ENCODE measurements around the gene GPR45.

Gene GPR45

DNA sequence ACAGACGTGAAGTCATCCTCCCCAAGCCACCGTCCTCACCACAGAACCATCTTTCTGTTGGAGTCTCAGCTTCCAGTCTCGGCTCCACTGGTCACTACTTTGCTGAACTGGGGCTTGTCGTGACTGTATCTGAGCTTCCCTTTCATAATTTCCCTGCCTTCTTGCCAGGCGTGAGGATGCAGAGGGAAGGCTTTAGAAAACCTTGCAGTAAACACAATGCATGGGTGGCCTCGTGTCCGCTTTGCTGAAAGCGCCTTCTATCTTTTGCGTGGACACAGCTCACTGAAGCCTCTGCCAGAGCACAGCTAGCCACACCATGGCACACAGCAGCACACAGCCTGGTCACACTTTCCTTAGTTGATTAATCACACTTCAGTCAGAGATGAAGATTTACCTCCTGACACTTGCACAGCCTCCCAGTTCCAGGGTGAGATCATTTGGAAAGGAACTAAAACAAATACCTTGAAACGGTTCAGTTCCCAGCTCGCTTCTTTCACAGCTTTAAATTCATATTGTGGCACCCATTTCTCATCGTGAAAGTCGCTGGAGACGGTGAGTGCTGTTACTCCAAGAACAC lies 2.8 kb upstream of the GPR45 start:
- no peak for DNase-seq (ENCODE audit: extremely low read depth, insufficient read length)
- Histone ChIP-seq H3K4me3 (replicated peaks; ENCODE audit: low read depth, low read length) (no peak overlapping the region), H3K27me3 (replicated peaks; ENCODE audit: control insufficient read depth, insufficient read depth, low read length) (no peaks in the 10 kb centered on the region), H3K36me3 (ENCODE audit: control insufficient read depth, insufficient read depth, low read length) (no peaks in the 10 kb centered on the region)
- TF ChIP-seq, protein P1, sequence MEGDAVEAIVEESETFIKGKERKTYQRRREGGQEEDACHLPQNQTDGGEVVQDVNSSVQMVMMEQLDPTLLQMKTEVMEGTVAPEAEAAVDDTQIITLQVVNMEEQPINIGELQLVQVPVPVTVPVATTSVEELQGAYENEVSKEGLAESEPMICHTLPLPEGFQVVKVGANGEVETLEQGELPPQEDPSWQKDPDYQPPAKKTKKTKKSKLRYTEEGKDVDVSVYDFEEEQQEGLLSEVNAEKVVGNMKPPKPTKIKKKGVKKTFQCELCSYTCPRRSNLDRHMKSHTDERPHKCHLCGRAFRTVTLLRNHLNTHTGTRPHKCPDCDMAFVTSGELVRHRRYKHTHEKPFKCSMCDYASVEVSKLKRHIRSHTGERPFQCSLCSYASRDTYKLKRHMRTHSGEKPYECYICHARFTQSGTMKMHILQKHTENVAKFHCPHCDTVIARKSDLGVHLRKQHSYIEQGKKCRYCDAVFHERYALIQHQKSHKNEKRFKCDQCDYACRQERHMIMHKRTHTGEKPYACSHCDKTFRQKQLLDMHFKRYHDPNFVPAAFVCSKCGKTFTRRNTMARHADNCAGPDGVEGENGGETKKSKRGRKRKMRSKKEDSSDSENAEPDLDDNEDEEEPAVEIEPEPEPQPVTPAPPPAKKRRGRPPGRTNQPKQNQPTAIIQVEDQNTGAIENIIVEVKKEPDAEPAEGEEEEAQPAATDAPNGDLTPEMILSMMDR (IDR thresholded peaks at IDR 0.05; ENCODE audit: insufficient read depth, low read length, poor library complexity, severe bottlenecking) = no peak

DNA sequence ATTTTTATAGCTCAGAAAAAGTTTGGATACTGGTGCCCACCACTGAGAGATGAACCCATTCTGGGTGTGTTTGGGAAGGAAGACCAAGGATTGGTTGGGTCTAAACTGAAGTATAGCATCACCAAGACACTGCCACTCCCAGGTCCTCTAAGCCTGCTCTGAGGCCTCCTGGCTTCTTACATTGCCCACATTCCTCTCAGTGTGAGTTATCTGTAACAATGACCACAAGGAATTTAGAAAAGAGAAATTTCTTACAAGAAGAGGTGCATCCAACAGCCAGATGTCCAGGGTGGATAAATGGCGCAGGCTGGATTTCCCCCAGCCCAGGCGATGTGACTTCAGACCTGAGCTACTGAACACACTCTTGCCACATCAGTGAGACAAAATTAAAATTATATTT lies 1.6 kb upstream of the GPR45 start:
- H3K4me3 ChIP-seq (replicated peaks; ENCODE audit: low read depth, low read length) = no peak overlapping the region
- H3K27me3 ChIP-seq (replicated peaks; ENCODE audit: control insufficient read depth, insufficient read depth, low read length) = no peaks in the 10 kb centered on the region
- no peak for DNase-seq (ENCODE audit: extremely low read depth, insufficient read length)
- no peaks in the 10 kb centered on the region for H3K36me3 ChIP-seq (ENCODE audit: control insufficient read depth, insufficient read depth, low read length)
- TF ChIP-seq, protein P1 (IDR thresholded peaks at IDR 0.05; ENCODE audit: insufficient read depth, low read length, poor library complexity, severe bottlenecking) = no peak

DNA sequence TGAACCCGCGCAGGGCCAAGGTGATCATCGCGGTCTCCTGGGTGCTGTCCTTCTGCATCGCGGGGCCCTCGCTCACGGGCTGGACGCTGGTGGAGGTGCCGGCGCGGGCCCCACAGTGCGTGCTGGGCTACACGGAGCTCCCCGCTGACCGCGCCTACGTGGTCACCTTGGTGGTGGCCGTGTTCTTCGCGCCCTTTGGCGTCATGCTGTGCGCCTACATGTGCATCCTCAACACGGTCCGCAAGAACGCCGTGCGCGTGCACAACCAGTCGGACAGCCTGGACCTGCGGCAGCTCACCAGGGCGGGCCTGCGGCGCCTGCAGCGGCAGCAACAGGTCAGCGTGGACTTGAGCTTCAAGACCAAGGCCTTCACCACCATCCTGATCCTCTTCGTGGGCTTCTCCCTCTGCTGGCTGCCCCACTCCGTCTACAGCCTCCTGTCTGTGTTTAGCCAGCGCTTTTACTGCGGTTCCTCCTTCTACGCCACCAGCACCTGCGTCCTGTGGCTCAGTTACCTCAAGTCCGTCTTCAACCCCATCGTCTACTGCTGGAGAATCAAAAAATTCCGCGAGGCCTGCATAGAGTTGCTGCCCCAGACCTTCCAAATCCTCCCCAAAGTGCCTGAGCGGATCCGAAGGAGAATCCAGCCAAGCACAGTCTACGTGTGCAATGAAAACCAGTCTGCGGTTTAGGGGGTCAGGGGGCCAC lies 897 bp downstream of the GPR45 start:
- DNase-seq (ENCODE audit: extremely low read depth, insufficient read length) = no peak
- no peak overlapping the region for H3K4me3 ChIP-seq (replicated peaks; ENCODE audit: low read depth, low read length)
- TF ChIP-seq, protein P1 (IDR thresholded peaks at IDR 0.05; ENCODE audit: insufficient read depth, low read length, poor library complexity, severe bottlenecking) = no peak
- H3K27me3 ChIP-seq (replicated peaks; ENCODE audit: control insufficient read depth, insufficient read depth, low read length) = no peaks in the 10 kb centered on the region
- no peaks in the 10 kb centered on the region for H3K36me3 ChIP-seq (ENCODE audit: control insufficient read depth, insufficient read depth, low read length)

DNA sequence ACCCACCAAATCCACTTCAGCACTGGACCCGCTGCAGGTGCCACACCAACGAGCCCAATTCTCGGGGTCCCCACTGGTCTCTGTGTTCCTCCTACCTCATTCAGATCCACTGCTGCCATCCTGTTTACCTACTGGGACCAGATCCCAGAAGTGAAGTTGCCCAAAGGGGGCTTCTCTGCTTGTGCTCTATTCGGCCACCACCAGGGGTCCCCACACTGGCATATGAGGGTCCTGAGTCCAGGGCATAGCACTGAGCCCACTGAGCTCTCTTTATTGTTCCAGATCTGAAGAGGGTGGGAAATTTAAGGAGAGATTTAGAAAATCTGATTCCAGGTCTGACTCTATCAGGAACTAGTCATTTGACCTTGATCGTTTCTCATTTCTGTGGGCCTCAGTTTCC lies 2.4 kb downstream of the GPR45 start:
- Histone ChIP-seq H3K36me3 (ENCODE audit: control insufficient read depth, insufficient read depth, low read length) (no peaks in the 10 kb centered on the region), H3K27me3 (replicated peaks; ENCODE audit: control insufficient read depth, insufficient read depth, low read length) (no peaks in the 10 kb centered on the region), H3K4me3 (replicated peaks; ENCODE audit: low read depth, low read length) (no peak overlapping the region)
- TF ChIP-seq, protein P1 (IDR thresholded peaks at IDR 0.05; ENCODE audit: insufficient read depth, low read length, poor library complexity, severe bottlenecking) = peak; percentile 13
- DNase-seq (ENCODE audit: extremely low read depth, insufficient read length) = no peak

DNA sequence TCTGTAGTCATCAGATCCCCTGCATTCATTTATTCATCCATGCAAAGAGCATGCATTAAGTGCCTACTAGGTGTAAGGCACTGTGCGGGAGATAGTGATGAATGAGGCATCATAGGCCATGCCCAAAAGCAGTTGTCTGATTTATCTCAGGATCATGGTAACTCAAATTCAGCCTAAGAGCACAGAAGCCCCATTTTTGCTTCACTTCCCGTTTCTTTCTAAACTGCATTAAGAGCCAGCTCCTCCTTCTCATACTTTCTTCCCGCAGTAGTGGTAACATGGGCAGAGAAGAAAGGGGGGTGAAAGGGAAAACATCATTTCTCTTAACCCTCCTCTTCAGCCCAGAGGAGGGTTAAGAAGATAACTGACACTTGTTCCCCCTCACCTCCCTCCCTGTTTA lies 2.9 kb downstream of the GPR45 start:
- DNase-seq (ENCODE audit: extremely low read depth, insufficient read length) = no peak
- Histone ChIP-seq H3K27me3 (replicated peaks; ENCODE audit: control insufficient read depth, insufficient read depth, low read length) (no peaks in the 10 kb centered on the region), H3K4me3 (replicated peaks; ENCODE audit: low read depth, low read length) (no peak overlapping the region), H3K36me3 (ENCODE audit: control insufficient read depth, insufficient read depth, low read length) (no peaks in the 10 kb centered on the region)
- TF ChIP-seq, protein P1 (IDR thresholded peaks at IDR 0.05; ENCODE audit: insufficient read depth, low read length, poor library complexity, severe bottlenecking) = no peak

Measured in GM06990 (cell line).